ENCODE data around the gene LAMB3. TPM values are rescaled to one million over a fixed set of nuclear protein-coding genes. Genes with fewer than 3 reads are reported as not detected.

LAMB3 gene
- total RNA-seq, 1 experiment from 2014 or later = 70.2 TPM

DNA sequence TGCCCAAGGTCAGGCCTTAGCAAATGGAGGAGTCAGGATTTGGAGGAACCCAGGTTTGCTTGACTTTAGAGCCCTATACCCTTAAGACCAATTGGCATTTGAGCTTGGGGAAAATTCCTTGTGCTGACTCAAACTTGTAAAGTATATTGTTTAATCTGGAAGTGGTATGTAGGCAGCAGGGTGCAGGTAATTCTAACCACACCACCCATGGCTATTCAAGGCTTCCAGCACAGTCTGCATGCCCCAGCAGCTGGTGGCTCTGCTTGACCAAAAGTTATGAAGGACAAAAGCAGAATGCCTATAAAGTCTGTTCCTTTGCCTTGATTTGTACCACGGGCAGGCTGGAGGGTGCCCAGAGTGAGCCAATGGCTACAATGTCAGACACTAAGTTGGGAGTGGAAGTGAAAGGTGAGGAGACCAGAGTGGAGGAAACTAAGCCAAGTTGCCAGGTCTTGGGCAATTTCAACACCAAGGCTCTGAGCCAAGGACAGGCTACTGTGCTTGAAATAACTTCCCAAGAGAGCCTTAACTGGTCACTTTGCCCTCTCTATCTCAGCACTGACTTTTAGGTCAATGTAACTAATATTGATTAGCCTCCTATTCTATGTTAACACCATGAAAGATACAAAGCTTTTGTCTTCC lies 18.3 kb upstream of the LAMB3 start:
- no peak overlapping the region for H2AFZ ChIP-seq (ENCODE audit: low read depth, low read length, poor library complexity, severe bottlenecking)
- H3K27ac ChIP-seq (ENCODE audit: low read depth, low read length) = no peak overlapping the region
- H3K4me2 ChIP-seq (ENCODE audit: low read length) = no peak overlapping the region
- no peaks in the 10 kb centered on the region for H3K9me2 ChIP-seq (ENCODE audit: insufficient read depth)
- no peaks in the 10 kb centered on the region for H4K20me1 ChIP-seq (ENCODE audit: insufficient read depth)
- H3K27me3 ChIP-seq (ENCODE audit: insufficient read depth, low read length) = no peaks in the 10 kb centered on the region
- no peaks in the 10 kb centered on the region for H3K79me2 ChIP-seq (ENCODE audit: insufficient read depth, low read length)
- no peak for ATAC-seq
- CTCF ChIA-PET = no interaction called here
- no peak for TF ChIP-seq ZBTB33 (IDR thresholded peaks at IDR 0.05; ENCODE audit: extremely low read depth, insufficient replicate concordance, low read length)
- no peak for TF ChIP-seq YY1 (IDR thresholded peaks at IDR 0.05; ENCODE audit: extremely low read depth, insufficient replicate concordance, low read depth, low read length)
- TF ChIP-seq EGR1 (IDR thresholded peaks at IDR 0.05; ENCODE audit: low read depth) = no peak
- TF ChIP-seq EZH2phosphoT487 (IDR thresholded peaks at IDR 0.05; ENCODE audit: borderline replicate concordance) = no peak
- TF ChIP-seq EZH2 (IDR thresholded peaks at IDR 0.05) = no peak
- no peak for TF ChIP-seq JUND (IDR thresholded peaks at IDR 0.05)
- TF ChIP-seq POLR2AphosphoS5 (IDR thresholded peaks at IDR 0.05; ENCODE audit: low read depth, low read length) = no peak
- no peak for TF ChIP-seq ZFX (IDR thresholded peaks at IDR 0.05)
- no peak for TF ChIP-seq SP1 (IDR thresholded peaks at IDR 0.05; ENCODE audit: low read depth)
- TF ChIP-seq REST (IDR thresholded peaks at IDR 0.05; ENCODE audit: low read depth) = no peak
- TF ChIP-seq ZNF274 (IDR thresholded peaks at IDR 0.05; ENCODE audit: low read depth, low read length) = no peak
- no peak for TF ChIP-seq CBX3 (IDR thresholded peaks at IDR 0.05; ENCODE audit: low read depth)
- no peak for TF ChIP-seq ATF3 (IDR thresholded peaks at IDR 0.05)
- no peak for TF ChIP-seq SIN3A (IDR thresholded peaks at IDR 0.05; ENCODE audit: low read depth)
- TF ChIP-seq FOSL1 (IDR thresholded peaks at IDR 0.05; ENCODE audit: low read depth) = no peak
- TF ChIP-seq POLR2A (IDR thresholded peaks at IDR 0.05; ENCODE audit: borderline replicate concordance, extremely low read depth, insufficient read depth, insufficient read length) = no peak
- no peak for TF ChIP-seq SRF (IDR thresholded peaks at IDR 0.05; ENCODE audit: low read depth)
- no peak for TF ChIP-seq ELF1 (IDR thresholded peaks at IDR 0.05; ENCODE audit: borderline replicate concordance, low read depth)
- POLR2A ChIA-PET = no interaction called here
- peaks cover 0 to 7% of the 10 kb centered on the region in 2 experiments; a peak in 1 of 4 replicates for H3K4me1 ChIP-seq (ENCODE audit: control insufficient read depth in 1 of 2, insufficient read depth in 2 of 2, low read length in 2 of 2)
- BruUV-seq (replicated peaks) = no TSS peak
- RAD21 ChIA-PET (ENCODE audit: low non-redundant PET in 1 of 2, low total read pairs in 2 of 2, uncharacterized antibody in 2 of 2, unreplicated experiment in 2 of 2) = no interaction called here
- intact Hi-C loops (cut with micrococcal nuclease) = no loop called here
- no peak overlapping the region for H3K4me3 ChIP-seq (replicated peaks in 1 of 2; ENCODE audit: low read depth in 1 of 2, low read length in 2 of 2)
- DNase-seq (ENCODE audit: low read depth, low spot score) = no peak
- no peaks in the 10 kb centered on the region for H3K9me3 ChIP-seq (ENCODE audit: control insufficient read depth in 1 of 2, insufficient read depth in 1 of 2, low read depth in 1 of 2, low read length in 2 of 2)
- H3K36me3 ChIP-seq (ENCODE audit: control insufficient read depth in 1 of 2, insufficient read depth in 2 of 2, low read length in 2 of 2) = no peaks in the 10 kb centered on the region
- no peak overlapping the region for H3K9ac ChIP-seq (ENCODE audit: low read length)
